ENCODE measurements around the gene TLE1.

DNA sequence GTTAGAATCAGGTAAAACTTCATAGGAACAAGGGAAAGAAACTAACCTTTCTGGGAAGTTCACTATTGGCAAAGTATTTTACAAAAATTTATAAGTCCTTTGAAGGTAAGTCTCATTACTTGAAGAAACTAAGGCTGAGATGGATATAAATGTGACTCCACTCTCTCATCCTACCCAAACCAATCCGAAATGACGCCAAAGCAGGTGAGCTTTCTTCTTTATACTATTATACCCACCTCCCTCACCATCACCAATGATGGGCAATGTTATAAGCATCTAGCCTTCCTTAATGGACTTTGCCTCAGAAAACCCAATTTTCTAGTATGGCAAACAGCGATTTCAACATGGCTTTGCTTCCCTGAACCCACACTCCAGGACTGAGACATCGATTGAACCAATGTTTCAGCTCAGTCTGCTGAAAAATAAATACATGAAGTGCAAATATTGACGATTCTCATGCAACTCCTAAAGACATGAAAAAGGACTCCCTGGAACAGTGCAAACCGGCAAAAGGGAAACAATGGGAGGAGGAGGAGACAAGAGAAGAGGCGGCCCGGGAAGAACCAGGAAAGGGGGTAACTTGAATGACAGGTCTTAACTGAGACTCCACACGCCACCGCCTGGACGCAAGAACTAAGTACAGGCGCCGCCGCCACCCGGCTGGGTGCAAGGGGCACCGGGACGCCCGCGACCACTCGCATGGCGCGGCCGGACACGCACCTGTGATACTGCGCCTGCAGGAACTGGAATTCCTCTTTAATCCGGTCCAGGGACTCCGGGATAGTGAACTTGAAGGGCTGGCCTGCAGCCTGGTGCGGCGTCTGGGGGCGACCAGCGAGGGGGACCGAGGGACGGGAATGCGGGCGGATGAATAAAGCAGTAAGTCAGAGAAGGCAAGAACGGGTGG, 2.5 kb downstream of the TLE1 start:
- TF ChIP-seq, protein P1, sequence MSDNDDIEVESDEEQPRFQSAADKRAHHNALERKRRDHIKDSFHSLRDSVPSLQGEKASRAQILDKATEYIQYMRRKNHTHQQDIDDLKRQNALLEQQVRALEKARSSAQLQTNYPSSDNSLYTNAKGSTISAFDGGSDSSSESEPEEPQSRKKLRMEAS (IDR thresholded peaks at IDR 0.05; ENCODE audit: low read depth, low read length), result no peak
- TF ChIP-seq, protein P2, sequence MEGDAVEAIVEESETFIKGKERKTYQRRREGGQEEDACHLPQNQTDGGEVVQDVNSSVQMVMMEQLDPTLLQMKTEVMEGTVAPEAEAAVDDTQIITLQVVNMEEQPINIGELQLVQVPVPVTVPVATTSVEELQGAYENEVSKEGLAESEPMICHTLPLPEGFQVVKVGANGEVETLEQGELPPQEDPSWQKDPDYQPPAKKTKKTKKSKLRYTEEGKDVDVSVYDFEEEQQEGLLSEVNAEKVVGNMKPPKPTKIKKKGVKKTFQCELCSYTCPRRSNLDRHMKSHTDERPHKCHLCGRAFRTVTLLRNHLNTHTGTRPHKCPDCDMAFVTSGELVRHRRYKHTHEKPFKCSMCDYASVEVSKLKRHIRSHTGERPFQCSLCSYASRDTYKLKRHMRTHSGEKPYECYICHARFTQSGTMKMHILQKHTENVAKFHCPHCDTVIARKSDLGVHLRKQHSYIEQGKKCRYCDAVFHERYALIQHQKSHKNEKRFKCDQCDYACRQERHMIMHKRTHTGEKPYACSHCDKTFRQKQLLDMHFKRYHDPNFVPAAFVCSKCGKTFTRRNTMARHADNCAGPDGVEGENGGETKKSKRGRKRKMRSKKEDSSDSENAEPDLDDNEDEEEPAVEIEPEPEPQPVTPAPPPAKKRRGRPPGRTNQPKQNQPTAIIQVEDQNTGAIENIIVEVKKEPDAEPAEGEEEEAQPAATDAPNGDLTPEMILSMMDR (IDR thresholded peaks at IDR 0.05; ENCODE audit: low read depth, low read length), result no peak
- no peak for TF ChIP-seq MYC (IDR thresholded peaks at IDR 0.05; ENCODE audit: low read depth, low read length)
- no peak for TF ChIP-seq POLR2A (IDR thresholded peaks at IDR 0.05; ENCODE audit: extremely low read depth, insufficient read length)

Measured in NB4 (cell line).